H1 (cell line): ENCODE measurements around the gene CCDC171. TPM values are rescaled to one million over a fixed set of nuclear protein-coding genes. Genes with fewer than 3 reads are reported as not detected.
A peak's percentile ranks its signal among the peaks of the same experiment; 100 is the strongest.

Source experiments
- CTCF ChIA-PET: fragments of 300-600 bp; sonication (Branson Sonifier 250); formaldehyde crosslinking; loops from one replicate; lab custom pipeline; 2021; ENCODE audit not compliant: partially characterized antibody; lab: Charles Lee
- POLR2A ChIA-PET: fragments of 300-600 bp; sonication (Branson Sonifier 250); formaldehyde crosslinking; loops from one replicate; lab custom pipeline; 2021; ENCODE audit warnings: inconsistent platforms; ENCODE audit not compliant: partially characterized antibody; lab: Charles Lee
- DNase-seq, 2 experiments: peaks; one replicate each; pipeline versions ENCODE4 v3.0.0 to v3.0.0-alpha.2; 2010 to 2022; ENCODE audit warnings: low spot score in 2 of 2, low read depth in 1 of 2, mixed read lengths in 1 of 2
- FAIRE-seq: peaks from 2 replicates; lab custom pipeline; 2011; peaks lifted over from hg19 to GRCh38; lab: Jason Lieb, UNC
- H2AFZ ChIP-seq: 2 replicates; pipeline ENCODE4 v1.8.1; 2012; ENCODE audit warnings: low read length, inconsistent platforms
- H2AK5ac ChIP-seq: 2 replicates; pipeline ENCODE4 v1.6.1; 2013; ENCODE audit warnings: low read depth, low read length
- H2BK120ac ChIP-seq: replicated peaks from 2 replicates; pipeline ENCODE3; 2013; ENCODE audit warnings: low read depth, low read length, inconsistent platforms
- H2BK12ac ChIP-seq: 2 replicates; pipeline ENCODE4 v1.6.1; 2013; ENCODE audit warnings: low read depth, low read length
- H2BK15ac ChIP-seq: 2 replicates; pipeline ENCODE4 v1.6.1; 2013; ENCODE audit warnings: low read length
- H2BK20ac ChIP-seq: 2 replicates; pipeline ENCODE4 v1.6.1; 2013; ENCODE audit warnings: low read length
- H2BK5ac ChIP-seq: 2 replicates; pipeline ENCODE4 v1.6.1; 2013; ENCODE audit warnings: low read depth, low read length
- H3K14ac ChIP-seq: 2 replicates; pipeline ENCODE4 v1.6.1; 2013; ENCODE audit warnings: inconsistent platforms; ENCODE audit not compliant: insufficient read length
- H3K18ac ChIP-seq: 2 replicates; pipeline ENCODE4 v1.6.1; 2013; ENCODE audit warnings: low read length; ENCODE audit errors: extremely low read depth
- H3K23ac ChIP-seq: 2 replicates; pipeline ENCODE4 v1.6.1; 2013; ENCODE audit warnings: inconsistent platforms; ENCODE audit not compliant: insufficient read length
- H3K23me2 ChIP-seq: 2 replicates; pipeline ENCODE4 v1.6.1; 2013; ENCODE audit warnings: low read depth, low read length
- H3K27ac ChIP-seq: 2 replicates; pipeline ENCODE4 v1.6.1; 2011; ENCODE audit warnings: low read depth, low read length, inconsistent platforms
- H3K27me3 ChIP-seq, 4 experiments: replicated peaks in 1 of 4; 1 replicate in 1 of 4; 2 replicates in 3 of 4; pipeline versions ENCODE4 v1.6.1 to v1.8.1; 2011 to 2013; ENCODE audit warnings: low read length in 3 of 4, mild to moderate bottlenecking in 3 of 4, inconsistent platforms in 2 of 4, mixed read lengths in 2 of 4, moderate library complexity in 1 of 4; ENCODE audit not compliant: control insufficient read depth in 3 of 4, insufficient read depth in 3 of 4; ENCODE audit errors: extremely low read depth in 1 of 4
- H3K36me3 ChIP-seq, 4 experiments: 2 replicates each; pipeline versions ENCODE4 v1.6.1 to v1.8.1; 2011 to 2013; ENCODE audit warnings: mild to moderate bottlenecking in 4 of 4, low read length in 3 of 4, moderate library complexity in 2 of 4, control low read depth in 1 of 4, inconsistent platforms in 1 of 4; ENCODE audit not compliant: insufficient read depth in 4 of 4, control insufficient read depth in 2 of 4
- H3K4ac ChIP-seq: replicated peaks from 2 replicates; pipeline ENCODE3; 2013; ENCODE audit warnings: low read length, low read depth, mixed read lengths, inconsistent platforms; ENCODE audit not compliant: insufficient read length
- H3K4me1 ChIP-seq, 4 experiments: replicated peaks in 1 of 4; 1 replicate in 1 of 4; 2 replicates in 3 of 4; pipeline versions ENCODE4 v1.6.1 to v1.8.1; 2011 to 2013; ENCODE audit warnings: low read length in 3 of 4, inconsistent platforms in 2 of 4, mixed read lengths in 1 of 4; ENCODE audit not compliant: insufficient read depth in 4 of 4, control insufficient read depth in 3 of 4
- H3K4me2 ChIP-seq, 2 experiments: 2 replicates each; pipeline versions ENCODE4 v1.6.1 to v1.8.1; 2011 to 2013; ENCODE audit warnings: low read depth in 2 of 2, low read length in 2 of 2, control low read depth in 1 of 2, inconsistent platforms in 1 of 2, mild to moderate bottlenecking in 1 of 2; ENCODE audit not compliant: insufficient read depth in 1 of 2
- H3K4me3 ChIP-seq, 4 experiments: fragments of 200-600, 300-600 bp in 1 of 4; sonication (generic), shearing (Covaris generic), sonication (Bioruptor Twin) in 1 of 4; 2 replicates each; pipeline versions ENCODE4 v1.5.1 to v1.8.1; 2011 to 2016; ENCODE audit warnings: low read length in 4 of 4, low read depth in 3 of 4, control low read depth in 2 of 4, inconsistent platforms in 2 of 4, mild to moderate bottlenecking in 2 of 4, mixed read lengths in 1 of 4, moderate library complexity in 1 of 4; ENCODE audit not compliant: insufficient read depth in 2 of 4; ENCODE audit errors: extremely low read depth in 1 of 4
- H3K56ac ChIP-seq: replicated peaks from 2 replicates; pipeline ENCODE3; 2013; ENCODE audit warnings: low read depth, mild to moderate bottlenecking, mixed read lengths, low read length, inconsistent platforms; ENCODE audit not compliant: insufficient read length
- H3K79me1 ChIP-seq: 2 replicates; pipeline ENCODE4 v1.6.1; 2013; ENCODE audit warnings: low read depth, low read length, control low read depth
- H3K79me2 ChIP-seq, 2 experiments: 2 replicates each; pipeline versions ENCODE4 v1.6.1 to v1.8.1; 2012 to 2013; ENCODE audit warnings: low read length in 2 of 2, mild to moderate bottlenecking in 2 of 2, inconsistent platforms in 1 of 2; ENCODE audit not compliant: insufficient read depth in 2 of 2, control insufficient read depth in 1 of 2
- H3K9ac ChIP-seq, 4 experiments: replicated peaks in 1 of 4; 1 replicate in 1 of 4; 2 replicates in 3 of 4; pipeline versions ENCODE4 v1.6.1 to v1.8.1; 2011 to 2013; ENCODE audit warnings: low read depth in 3 of 4, low read length in 3 of 4, control low read depth in 2 of 4, mild to moderate bottlenecking in 2 of 4, moderate library complexity in 2 of 4, inconsistent platforms in 1 of 4; ENCODE audit errors: extremely low read depth in 1 of 4
- H3K9me3 ChIP-seq, 2 experiments: 2 replicates each; pipeline versions ENCODE4 v1.6.1 to v1.8.1; 2012 to 2013; ENCODE audit warnings: mild to moderate bottlenecking in 2 of 2, moderate library complexity in 2 of 2, control low read depth in 1 of 2, inconsistent platforms in 1 of 2, low read depth in 1 of 2, low read length in 1 of 2, mixed read lengths in 1 of 2; ENCODE audit not compliant: insufficient read depth in 2 of 2
- H4K20me1 ChIP-seq, 2 experiments: replicated peaks in 1 of 2; 2 replicates each; pipeline versions ENCODE3 to v1.8.1; 2011 to 2013; ENCODE audit warnings: inconsistent platforms in 2 of 2, low read length in 2 of 2, mild to moderate bottlenecking in 1 of 2; ENCODE audit not compliant: insufficient read depth in 2 of 2, control insufficient read depth in 1 of 2
- H4K5ac ChIP-seq: 2 replicates; pipeline ENCODE4 v1.6.1; 2013; ENCODE audit warnings: low read length, low read depth, mixed read lengths, inconsistent platforms; ENCODE audit not compliant: insufficient read length
- H4K8ac ChIP-seq: 2 replicates; pipeline ENCODE4 v1.8.0; 2013; ENCODE audit warnings: mild to moderate bottlenecking, moderate library complexity, low read length, inconsistent platforms; ENCODE audit not compliant: insufficient read depth; ENCODE audit errors: extremely low read depth
- H4K91ac ChIP-seq: replicated peaks from 2 replicates; pipeline ENCODE3; 2013; ENCODE audit warnings: low read length, mixed read lengths, inconsistent platforms; ENCODE audit not compliant: insufficient read length
- CTCF ChIP-seq, 3 experiments: IDR thresholded peaks; 1 replicate in 2 of 3; 2 replicates in 1 of 3; pipeline versions ENCODE4 v1.5.1 to v1.6.1; 2011; ENCODE audit warnings: low read length in 3 of 3, mild to moderate bottlenecking in 3 of 3, inconsistent platforms in 2 of 3, low read depth in 1 of 3, moderate library complexity in 1 of 3; ENCODE audit not compliant: insufficient read depth in 1 of 3; ENCODE audit errors: control extremely low read depth in 1 of 3
- POLR2A ChIP-seq, 2 experiments: IDR thresholded peaks; 1 replicate in 1 of 2; 2 replicates in 1 of 2; pipeline ENCODE4 v1.6.1; 2011; ENCODE audit warnings: low read depth in 2 of 2, low read length in 2 of 2, mild to moderate bottlenecking in 2 of 2; ENCODE audit errors: control extremely low read depth in 1 of 2
- WGBS, 2 experiments: shearing (Covaris generic) in 1 of 2; methylation state at CpG; one replicate each; pipeline versions ENCODE4 v1.1.6 to v1.1.7; 2013 to 2015; ENCODE audit warnings: low lambda C conversion rate in 2 of 2, mixed read lengths in 2 of 2, inconsistent platforms in 1 of 2, low coverage in 1 of 2, missing lambda C conversion rate in 1 of 2; ENCODE audit not compliant: insufficient replicate concordance in 2 of 2, insufficient coverage in 1 of 2, insufficient read length in 1 of 2; ENCODE audit errors: extremely low coverage in 1 of 2, missing lambda C conversion rate in 1 of 2; 5-methylcytosine and 5-hydroxymethylcytosine counted together
- polyA plus RNA-seq, 7 experiments: library from polyadenylated mRNA; depleted of rRNA in 3 of 7; stranded (reverse) in 5 of 7; unstranded in 2 of 7; fragments of >200 nt in 5 of 7; fragments of 200-250 nt in 2 of 7; gene quantifications; 1 replicate in 5 of 7; 2 replicates in 1 of 7; 4 replicates in 1 of 7; pipeline versions ENCODE4 v1.2.1 to v1.2.3, GENCODE V29; 2011 to 2013; ENCODE audit warnings: missing spikeins in 2 of 7, mixed read lengths in 2 of 7
- total RNA-seq: library from RNA; stranded (reverse); fragmentation: NEBNext Ultra II Directional; extraction: Animal tissue kit (Norgen Biotek cat#: 25700); gene quantifications from 2 replicates; pipeline ENCODE4 v1.2.1, GENCODE V29; 2021

Gene CCDC171
- total and polyA plus RNA-seq, 2 of the 8 experiments (the other 6 are each of a cell fraction or from before 2014, with no cell fraction given) = 0.83 to 2.3 TPM

GRCh38 chr9:15696979-15697378, 144.1 kb downstream of the CCDC171 start:
- no peak overlapping the region for H3K56ac ChIP-seq
- H3K79me2 ChIP-seq = no peaks in the 10 kb centered on the region
- H3K79me1 ChIP-seq = no peaks in the 10 kb centered on the region
- FAIRE-seq (no peak), DNase-seq (no peak)
- no peak overlapping the region for H4K5ac ChIP-seq
- H2AFZ ChIP-seq = no peak overlapping the region
- H3K27me3 ChIP-seq = no peaks in the 10 kb centered on the region
- H2BK20ac ChIP-seq = no peak overlapping the region
- no peak overlapping the region for H3K27ac ChIP-seq
- H2BK15ac ChIP-seq = no peak overlapping the region
- WGBS, 2 experiments = 78% methylated on average over 1 of the region's 1 CpG; no CpG with 5 or more reads in 1 of the 2 experiments
- H2BK120ac ChIP-seq = no peak overlapping the region
- H4K8ac ChIP-seq = no peak overlapping the region
- no peak overlapping the region for H3K14ac ChIP-seq
- no peak overlapping the region for H3K18ac ChIP-seq
- H3K4me1 ChIP-seq = 0 out of 7 replicates have a peak, but pooled peaks cover 0 to 4% (median 0%) of the 10 kb centered on the region in 4 experiments
- H4K20me1 ChIP-seq = no peaks in the 10 kb centered on the region
- H3K4me2 ChIP-seq = no peak overlapping the region
- CTCF ChIA-PET = no interaction called here
- H4K91ac ChIP-seq = no peak overlapping the region
- no peak overlapping the region for H3K4ac ChIP-seq
- POLR2A ChIA-PET = no interaction called here
- H2AK5ac ChIP-seq = no peak overlapping the region
- H3K23me2 ChIP-seq = no peaks in the 10 kb centered on the region
- H2BK5ac ChIP-seq = no peak overlapping the region
- H3K23ac ChIP-seq = no peak overlapping the region
- peaks cover 0 to 4% of the 10 kb centered on the region in 2 experiments; a peak in 1 of 4 replicates for H3K9me3 ChIP-seq
- no peak overlapping the region for H3K9ac ChIP-seq
- H3K36me3 ChIP-seq = no peaks in the 10 kb centered on the region
- H3K4me3 ChIP-seq = no peak overlapping the region
- TF ChIP-seq CTCF (IDR thresholded peaks at IDR 0.05; ENCODE audit: control extremely low read depth in 1 of 3, insufficient read depth in 1 of 3, low read depth in 1 of 3, low read length in 3 of 3) (peak in 1 of 3 experiments; percentile 11; a peak in 1 of 4 replicates), POLR2A (IDR thresholded peaks at IDR 0.05; ENCODE audit: control extremely low read depth in 1 of 2, low read depth in 2 of 2, low read length in 2 of 2) (no peak)
- no peak overlapping the region for H2BK12ac ChIP-seq
